K562 (cell line): ENCODE data around the gene ITIH3. TPM values are rescaled to one million over a fixed set of nuclear protein-coding genes. Genes with fewer than 3 reads are reported as not detected.

Experiments used
- ATAC-seq: fragments of 200-7000 bp; cut with Tn5 transposase; 3 replicates; pipeline ENCODE4 v1.9.1; 2020; ENCODE audit warnings: moderate library complexity
- Bru-seq: library from RNA; stranded (reverse); fragments of 400-500 nt; gene quantifications from one replicate; lab custom pipeline; 2021; lab: Mats Ljungman, UMichigan
- BruChase-seq, 2 experiments: library from RNA; stranded (reverse); fragments of 400-500 nt; gene quantifications; one replicate each; lab custom pipeline; 2021; lab: Mats Ljungman, UMichigan
- BruUV-seq: library from RNA; stranded (reverse); fragments of 400-500 nt; replicated peaks from 2 replicates; lab custom pipeline; 2021; lab: Mats Ljungman, UMichigan
- CTCF ChIA-PET: fragments of 300-600 bp; formaldehyde crosslinking; extraction: SDS; loops from one replicate; lab custom pipeline; 2021; ENCODE audit warnings: low intra/inter-chr PET ratio; lab: Yijun Ruan, JAX
- POLR2A ChIA-PET: fragments of 300-600, 350-650 bp; sonication (Branson Sonifier 250); formaldehyde crosslinking; extraction: SDS; loops from one replicate; lab custom pipeline; 2021; ENCODE audit warnings: antibody characterized with exemption, inconsistent platforms; lab: Yijun Ruan, JAX
- DNase-seq, 4 experiments: peaks; one replicate each; pipeline versions ENCODE4 v3.0.0 to v3.0.0-alpha.2; 2011 to 2018; ENCODE audit warnings: low spot score in 3 of 4, mixed read lengths in 3 of 4; ENCODE audit errors: extremely low read depth in 1 of 4
- FAIRE-seq: peaks from 2 replicates; lab custom pipeline; 2011; peaks lifted over from hg19 to GRCh38; lab: Jason Lieb, UNC
- H2AFZ ChIP-seq: 2 replicates; pipeline ENCODE4 v1.6.0; 2011; ENCODE audit warnings: low read depth, low read length, control low read depth, inconsistent platforms
- H3K27ac ChIP-seq: fragments of 200-600 bp; 3 replicates; pipeline ENCODE4 v1.8.0; 2011; ENCODE audit warnings: low read depth, mild to moderate bottlenecking, control low read depth, inconsistent platforms, low read length, moderate library complexity, mixed read lengths; ENCODE audit errors: extremely low read depth
- H3K27me3 ChIP-seq, 2 experiments: fragments of 300-600 bp in 1 of 2; 2 replicates in 1 of 2; 3 replicates in 1 of 2; pipeline versions ENCODE4 v1.6.0 to v1.8.0; 2011; ENCODE audit warnings: inconsistent platforms in 2 of 2, low read length in 2 of 2, mild to moderate bottlenecking in 1 of 2, mixed read lengths in 1 of 2, moderate library complexity in 1 of 2; ENCODE audit not compliant: control insufficient read depth in 2 of 2, insufficient read depth in 2 of 2
- H3K36me3 ChIP-seq: fragments of 300-600 bp; 3 replicates; pipeline ENCODE4 v1.8.0; 2011; ENCODE audit warnings: mild to moderate bottlenecking, low read length, inconsistent platforms; ENCODE audit not compliant: control insufficient read depth, insufficient read depth
- H3K4me1 ChIP-seq, 2 experiments: fragments of 200-600 bp in 1 of 2; replicated peaks in 1 of 2; 2 replicates in 1 of 2; 3 replicates in 1 of 2; pipeline versions ENCODE4 v1.5.1 to v1.8.0; 2011; ENCODE audit warnings: inconsistent platforms in 2 of 2, low read length in 2 of 2, mild to moderate bottlenecking in 1 of 2, mixed read lengths in 1 of 2, moderate library complexity in 1 of 2; ENCODE audit not compliant: control insufficient read depth in 2 of 2, insufficient read depth in 2 of 2
- H3K4me2 ChIP-seq: 2 replicates; pipeline ENCODE4 v1.6.1; 2011; ENCODE audit warnings: low read length, control low read depth, inconsistent platforms, mixed read lengths; ENCODE audit not compliant: insufficient read depth
- H3K4me3 ChIP-seq: fragments of 200-600 bp; sonication (generic), shearing (Covaris generic); 2 replicates; pipeline ENCODE4 v1.5.1; 2016; ENCODE audit warnings: control low read depth, inconsistent platforms
- H3K79me2 ChIP-seq: fragments of 200-600 bp; 3 replicates; pipeline ENCODE4 v1.8.0; 2011; ENCODE audit warnings: low read length, inconsistent platforms; ENCODE audit not compliant: control insufficient read depth, insufficient read depth
- H3K9ac ChIP-seq, 2 experiments: 2 replicates each; pipeline versions ENCODE4 v1.6.0 to v1.6.1; 2011; ENCODE audit warnings: low read depth in 2 of 2, low read length in 2 of 2, control low read depth in 1 of 2, inconsistent platforms in 1 of 2, mild to moderate bottlenecking in 1 of 2, mixed read lengths in 1 of 2; ENCODE audit not compliant: insufficient read depth in 1 of 2
- H3K9me1 ChIP-seq: one replicate; pipeline ENCODE4 v1.6.0; 2011; ENCODE audit warnings: inconsistent platforms, mild to moderate bottlenecking, low read length, moderate library complexity; ENCODE audit not compliant: control insufficient read depth, insufficient read depth
- H3K9me3 ChIP-seq: replicated peaks from 2 replicates; pipeline ENCODE4 v1.5.1; 2011; ENCODE audit warnings: low read depth, low read length, inconsistent platforms; ENCODE audit not compliant: control insufficient read depth, insufficient read depth
- H4K20me1 ChIP-seq: replicated peaks from 2 replicates; pipeline ENCODE4 v1.6.1; 2011; ENCODE audit warnings: low read length, inconsistent platforms, mixed read lengths; ENCODE audit not compliant: control insufficient read depth, insufficient read depth
- ARID1B ChIP-seq: fragments of 450-650 bp; IDR thresholded peaks from 2 replicates; pipeline ENCODE4 v1.6.1; 2016; ENCODE audit warnings: antibody characterized with exemption, mild to moderate bottlenecking, inconsistent platforms
- ELF4 ChIP-seq: fragments of 450-650 bp; formaldehyde crosslinking; IDR thresholded peaks from 2 replicates; pipeline ENCODE4 v1.4.0; 2022; ENCODE audit warnings: missing genetic modification characterization
- ERF ChIP-seq: fragments of 450-650 bp; formaldehyde crosslinking; IDR thresholded peaks from 2 replicates; pipeline ENCODE4 v1.4.0; 2020; ENCODE audit warnings: mild to moderate bottlenecking, mixed read lengths
- EWSR1 ChIP-seq: fragments of 450-650 bp; IDR thresholded peaks from 2 replicates; pipeline ENCODE4 v1.6.1; 2018; ENCODE audit warnings: borderline replicate concordance, mild to moderate bottlenecking, low read depth, moderate library complexity; ENCODE audit not compliant: partially characterized antibody
- GATA2 ChIP-seq: sonication (generic); formaldehyde crosslinking; IDR thresholded peaks from 2 replicates; pipeline ENCODE4 v1.4.0; 2020; ENCODE audit warnings: mild to moderate bottlenecking, missing genetic modification reagents
- HMG20A ChIP-seq: fragments of 450-650 bp; formaldehyde crosslinking; conservative IDR thresholded peaks from 2 replicates; pipeline ENCODE4 v1.4.0; 2020; ENCODE audit warnings: mild to moderate bottlenecking, mixed read lengths
- KDM1A ChIP-seq, 2 experiments: fragments of 450-650 bp; IDR thresholded peaks; 2 replicates each; pipeline ENCODE4 v1.6.1; 2016; ENCODE audit warnings: mild to moderate bottlenecking in 2 of 2
- KLF13 ChIP-seq: fragments of 450-650 bp; IDR thresholded peaks from 2 replicates; pipeline ENCODE4 v1.6.1; 2016; ENCODE audit warnings: missing genetic modification characterization, low read depth, mild to moderate bottlenecking, missing compliant biosample characterization, moderate library complexity, borderline replicate concordance
- PURB ChIP-seq: sonication (generic); formaldehyde crosslinking; IDR thresholded peaks from 2 replicates; pipeline ENCODE4 v1.9.0; 2021; ENCODE audit warnings: low read depth, mild to moderate bottlenecking, missing genetic modification reagents
- SRSF3 ChIP-seq: fragments of 200-400 bp; formaldehyde crosslinking; IDR thresholded peaks from 2 replicates; pipeline ENCODE4 v1.6.1; 2016; ENCODE audit warnings: mild to moderate bottlenecking, low read length, moderate library complexity; ENCODE audit not compliant: insufficient read depth
- TAL1 ChIP-seq: fragments of 450-650 bp; IDR thresholded peaks from 2 replicates; pipeline ENCODE4 v1.6.1; 2016; ENCODE audit warnings: mild to moderate bottlenecking
- ZKSCAN3 ChIP-seq: fragments of 250-450 bp; sonication (Bioruptor Pico); IDR thresholded peaks from 2 replicates; pipeline ENCODE4 v1.4.0; 2020
- ZNF436 ChIP-seq: fragments of 250-450, 450-650 bp; sonication (Bioruptor Pico); formaldehyde crosslinking; IDR thresholded peaks from 2 replicates; pipeline ENCODE4 v1.7.0; 2020; ENCODE audit warnings: mild to moderate bottlenecking
- ZSCAN32 ChIP-seq: fragments of 450-650 bp; formaldehyde crosslinking; IDR thresholded peaks from 2 replicates; pipeline ENCODE4 v1.4.0; 2020; ENCODE audit warnings: mild to moderate bottlenecking, moderate library complexity
- WGBS: fragments of 100-300 bp; shearing (Covaris generic); methylation state at CpG from one replicate; pipeline ENCODE4 v1.1.6; 2016; ENCODE audit warnings: low coverage, mixed read lengths; ENCODE audit not compliant: insufficient coverage; ENCODE audit errors: missing lambda C conversion rate; 5-methylcytosine and 5-hydroxymethylcytosine counted together
- in situ Hi-C: fragments of 300-500 bp; cut with MboI; formaldehyde crosslinking; loops from 4 replicates; pipeline ENCODE4 v1.15.0; 2018; ENCODE audit warnings: inconsistent platforms, mixed read lengths
- intact Hi-C: fragments of 100-400 bp; cut with micrococcal nuclease; formaldehyde crosslinking; loops from 2 replicates; pipeline ENCODE4 v1.14.2; 2022
- long read RNA-seq, 3 experiments: library from polyadenylated mRNA in 2 of 3; library from RNA in 1 of 3; unstranded in 2 of 3; stranded (forward) in 1 of 3; transcript quantifications; one replicate each; pipeline ENCODE4 v2.0.0, GENCODE V29; 2019 to 2022
- polyA minus RNA-seq, 3 experiments: library from RNA; depleted of rRNA, polyadenylated mRNA; stranded (reverse); fragments of >200 nt; gene quantifications; 2 replicates each; pipeline ENCODE4 v1.2.3, GENCODE V29; 2011
- polyA plus RNA-seq, 8 experiments: library from polyadenylated mRNA; depleted of rRNA in 4 of 8; stranded (reverse) in 5 of 8; unstranded in 3 of 8; fragments of >200 nt; fragmentation: Nextera tagmentation in 2 of 8; fragmentation: Illumina TruSeq in 1 of 8; extraction: Ambion mirVana in 2 of 8; extraction: Trizol in 1 of 8; gene quantifications; 2 replicates each; pipeline versions ENCODE4 v1.2.1 to v1.2.3, GENCODE V29; 2011 to 2014; ENCODE audit warnings: inconsistent platforms in 1 of 8, missing spikeins in 1 of 8
- total RNA-seq, 7 experiments: library from RNA; depleted of rRNA in 6 of 7; stranded (reverse); fragments of >200 nt in 6 of 7; fragmentation: Illumina TruSeq in 2 of 7; extraction: Trizol in 2 of 7; gene quantifications; 2 replicates each; pipeline versions ENCODE4 v1.2.1 to v1.2.3, GENCODE V29; 2011 to 2021; ENCODE audit warnings: low replicate concordance in 1 of 7
- TF ChIP-seq, protein P1 (sequence below): sonication (generic); formaldehyde crosslinking; IDR thresholded peaks from 2 replicates; pipeline ENCODE4 v1.8.0; 2022; ENCODE audit warnings: mild to moderate bottlenecking, missing genetic modification reagents

Gene ITIH3, protein sequence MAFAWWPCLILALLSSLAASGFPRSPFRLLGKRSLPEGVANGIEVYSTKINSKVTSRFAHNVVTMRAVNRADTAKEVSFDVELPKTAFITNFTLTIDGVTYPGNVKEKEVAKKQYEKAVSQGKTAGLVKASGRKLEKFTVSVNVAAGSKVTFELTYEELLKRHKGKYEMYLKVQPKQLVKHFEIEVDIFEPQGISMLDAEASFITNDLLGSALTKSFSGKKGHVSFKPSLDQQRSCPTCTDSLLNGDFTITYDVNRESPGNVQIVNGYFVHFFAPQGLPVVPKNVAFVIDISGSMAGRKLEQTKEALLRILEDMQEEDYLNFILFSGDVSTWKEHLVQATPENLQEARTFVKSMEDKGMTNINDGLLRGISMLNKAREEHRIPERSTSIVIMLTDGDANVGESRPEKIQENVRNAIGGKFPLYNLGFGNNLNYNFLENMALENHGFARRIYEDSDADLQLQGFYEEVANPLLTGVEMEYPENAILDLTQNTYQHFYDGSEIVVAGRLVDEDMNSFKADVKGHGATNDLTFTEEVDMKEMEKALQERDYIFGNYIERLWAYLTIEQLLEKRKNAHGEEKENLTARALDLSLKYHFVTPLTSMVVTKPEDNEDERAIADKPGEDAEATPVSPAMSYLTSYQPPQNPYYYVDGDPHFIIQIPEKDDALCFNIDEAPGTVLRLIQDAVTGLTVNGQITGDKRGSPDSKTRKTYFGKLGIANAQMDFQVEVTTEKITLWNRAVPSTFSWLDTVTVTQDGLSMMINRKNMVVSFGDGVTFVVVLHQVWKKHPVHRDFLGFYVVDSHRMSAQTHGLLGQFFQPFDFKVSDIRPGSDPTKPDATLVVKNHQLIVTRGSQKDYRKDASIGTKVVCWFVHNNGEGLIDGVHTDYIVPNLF
- total RNA-seq (2011; cell fraction: chromatin; rRNA removed; ENCODE audit: low replicate concordance): not detected in 2 replicates
- not detected in 2 replicates for total RNA-seq (2011; cell fraction: nucleolus; rRNA removed)
- total RNA-seq (2011; cell fraction: nucleoplasm; rRNA removed): not detected in 2 replicates
- total RNA-seq (2014; rRNA removed) (not detected in 2 replicates), total RNA-seq (2014; rRNA removed; fragmentation: Illumina TruSeq; extraction: Trizol) (0.07 TPM in 1 of 2 replicates, not detected in the other), total RNA-seq (2015; rRNA removed; fragmentation: Illumina TruSeq; extraction: Trizol) (not detected in 2 replicates), total RNA-seq (2021) (0.25 and 0.35 TPM in 2 replicates), polyA plus RNA-seq (2011; rRNA removed) (not detected in 2 replicates), polyA plus RNA-seq (2014; fragmentation: Illumina TruSeq; extraction: Trizol) (not detected in 2 replicates), polyA plus RNA-seq (2014; fragmentation: Nextera tagmentation; extraction: Ambion mirVana) (not detected), polyA plus RNA-seq (2014; rRNA removed) (not detected in 2 replicates), polyA minus RNA-seq (2011; rRNA and poly(A)+ RNA removed) (not detected in 2 replicates), Bru-seq, nascent RNA (not detected), BruChase-seq, experiment 1, labeled RNA remaining after a 2-hour chase (not detected), BruChase-seq, experiment 2, labeled RNA remaining after a 6-hour chase (percentile 7 among the genes with signal in this experiment)
- not detected in 2 replicates for polyA plus RNA-seq (2011; cell fraction: cytosol; rRNA removed)
- 0.04 and 0.24 TPM in 2 replicates for polyA plus RNA-seq (2011; cell fraction: nucleus; rRNA removed)
- not detected in 2 replicates for polyA plus RNA-seq (2012)
- polyA minus RNA-seq (2011; cell fraction: cytosol; rRNA and poly(A)+ RNA removed): 4.0 TPM in 1 of 2 replicates, not detected in the other
- polyA minus RNA-seq (2011; cell fraction: nucleus; rRNA and poly(A)+ RNA removed): not detected in 2 replicates
- long read RNA-seq, experiment 1: 0 reads
- long read RNA-seq, experiment 2: 0 reads
- long read RNA-seq, experiment 3: 0 reads

DNA sequence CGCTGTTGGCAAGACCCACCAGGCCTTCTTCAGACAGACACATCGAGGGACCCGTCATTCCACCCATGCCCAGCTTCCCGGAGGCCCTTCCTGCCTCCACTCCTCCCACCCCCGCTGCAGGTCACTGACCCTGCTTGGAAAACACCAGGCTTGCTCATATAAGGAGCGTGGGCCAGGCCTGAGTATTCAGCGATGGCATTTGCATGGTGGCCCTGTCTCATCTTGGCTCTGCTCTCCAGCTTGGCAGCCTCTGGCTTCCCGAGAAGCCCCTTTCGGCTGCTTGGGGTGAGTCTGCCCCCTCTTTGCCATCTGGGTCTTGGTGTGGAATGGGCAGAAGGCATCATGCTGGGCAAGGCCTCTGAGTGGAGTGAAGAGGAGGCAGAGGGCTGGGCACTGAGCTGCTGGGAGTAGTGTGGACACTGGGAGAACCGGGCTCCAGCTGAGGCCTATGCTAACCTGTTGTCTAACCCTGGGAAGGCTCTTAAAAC is at the start of gene ITIH3:
Gene ITIH3 (plus strand): TSS at position 185 of the 488 bp plus-strand sequence. CDS start 8 bp downstream, at position 193.
- ATAC-seq (no peak), FAIRE-seq (no peak)

More for the DNA sequence above, at the start of gene ITIH3:
- Histone ChIP-seq H3K9ac (no peak within 1 kb of the TSS; a peak in 1 of 4 replicates), H3K79me2 (no peaks in the 10 kb centered on the region), H3K27ac (no peak within 1 kb of the TSS), H3K4me3 (no peak within 1 kb of the TSS), H4K20me1 (no peaks in the 10 kb centered on the region), H2AFZ (no peak within 1 kb of the TSS), H3K27me3 (peaks cover 0 to 26% of the 10 kb centered on the region in 2 experiments; a peak in 3 of 5 replicates), H3K36me3 (no peaks in the 10 kb centered on the region), H3K4me1 (peaks cover 0 to 17% of the 10 kb centered on the region in 2 experiments; a peak in 2 of 5 replicates), H3K9me3 (no peaks in the 10 kb centered on the region), H3K4me2 (no peak within 1 kb of the TSS), H3K9me1 (no peaks in the 10 kb centered on the region)
- no peak for DNase-seq
- ChIA-PET CTCF (no interaction called here), POLR2A (interaction anchor here (0.6 kb wide), 1 partner anchor 1007 kb away, joined by 4 read pairs; no protein-coding TSS in a partner anchor)
- intact Hi-C loops (no loop called here), in situ Hi-C loops (no loop called here)
- no TSS peak for BruUV-seq
- TF ChIP-seq EWSR1: no peak
- no peak for TF ChIP-seq ERF
- no peak for TF ChIP-seq HMG20A
- no peak for TF ChIP-seq ARID1B
- TF ChIP-seq, protein P1, sequence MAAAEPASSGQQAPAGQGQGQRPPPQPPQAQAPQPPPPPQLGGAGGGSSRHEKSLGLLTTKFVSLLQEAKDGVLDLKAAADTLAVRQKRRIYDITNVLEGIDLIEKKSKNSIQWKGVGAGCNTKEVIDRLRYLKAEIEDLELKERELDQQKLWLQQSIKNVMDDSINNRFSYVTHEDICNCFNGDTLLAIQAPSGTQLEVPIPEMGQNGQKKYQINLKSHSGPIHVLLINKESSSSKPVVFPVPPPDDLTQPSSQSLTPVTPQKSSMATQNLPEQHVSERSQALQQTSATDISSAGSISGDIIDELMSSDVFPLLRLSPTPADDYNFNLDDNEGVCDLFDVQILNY: no peak
- TF ChIP-seq ZSCAN32 (CRISPR knock-in tag): no peak
- no peak for TF ChIP-seq ZNF436 (CRISPR knock-in tag)
- TF ChIP-seq PURB (CRISPR knock-in tag): no peak
- no peak for TF ChIP-seq SRSF3
- no peak for TF ChIP-seq ELF4 (CRISPR knock-in tag)
- TF ChIP-seq KLF13 (tag): no peak
- no peak for TF ChIP-seq GATA2 (CRISPR knock-in tag)
- TF ChIP-seq KDM1A (IDR thresholded peaks at IDR 0.05): no peak
- TF ChIP-seq ZKSCAN3 (CRISPR knock-in tag): no peak
- TF ChIP-seq TAL1: no peak
- 24% methylated on average over 10 of the region's 10 CpGs for WGBS
